A549 (cell line): ENCODE results near the gene ATRN.

ENCODE experiments used
- CHD2 ChIP-seq: fragments of 150-350 bp; IDR thresholded peaks from 2 replicates; pipeline ENCODE4 v1.6.1; 2014; ENCODE audit warnings: low read length; ENCODE audit not compliant: partially characterized antibody
- EP300 ChIP-seq, 2 experiments: fragments of >200 bp; sonication (Bioruptor Twin); formaldehyde crosslinking; IDR thresholded peaks; 2 replicates in 1 of 2; 3 replicates in 1 of 2; pipeline ENCODE4 v1.6.1; 2016 to 2017
- HDAC2 ChIP-seq: fragments of 200-600 bp; sonication (generic); IDR thresholded peaks from 2 replicates; pipeline ENCODE4 v1.6.1; 2016
- POLR2A ChIP-seq: IDR thresholded peaks from 2 replicates; pipeline ENCODE4 v1.6.1; 2012; ENCODE audit warnings: mild to moderate bottlenecking, low read length
- POLR2AphosphoS2 ChIP-seq: conservative IDR thresholded peaks from 2 replicates; pipeline ENCODE4 v1.6.1; 2012; ENCODE audit warnings: low read length, improper control_type of control experiment, inconsistent platforms
- RARB ChIP-seq: fragments of 250-450 bp; sonication (Bioruptor Pico); IDR thresholded peaks from 2 replicates; pipeline ENCODE4 v1.8.0; 2021; ENCODE audit warnings: mild to moderate bottlenecking, moderate library complexity
- RCOR1 ChIP-seq: fragments of 150-350 bp; IDR thresholded peaks from 2 replicates; pipeline ENCODE4 v1.6.1; 2014; ENCODE audit warnings: antibody characterized with exemption, low read length, low read depth
- TF ChIP-seq, protein P1 (sequence below): fragments of >200 bp; sonication (Bioruptor Twin); formaldehyde crosslinking; IDR thresholded peaks from 3 replicates; pipeline ENCODE4 v1.5.1; 2016
- TF ChIP-seq, protein P2 (sequence below): IDR thresholded peaks from 2 replicates; pipeline ENCODE4 v1.6.1; 2012
- TF ChIP-seq, protein P3 (sequence below): fragments of 200-600 bp; sonication (generic); IDR thresholded peaks from 2 replicates; pipeline ENCODE4 v1.6.1; 2016; ENCODE audit warnings: antibody characterized with exemption, mild to moderate bottlenecking, moderate library complexity
- TF ChIP-seq, protein P4 (sequence below): fragments of 250-450 bp; sonication (Bioruptor Pico); IDR thresholded peaks from 2 replicates; pipeline ENCODE4 v1.5.0; 2021; ENCODE audit warnings: mild to moderate bottlenecking, moderate library complexity, borderline replicate concordance

DNA sequence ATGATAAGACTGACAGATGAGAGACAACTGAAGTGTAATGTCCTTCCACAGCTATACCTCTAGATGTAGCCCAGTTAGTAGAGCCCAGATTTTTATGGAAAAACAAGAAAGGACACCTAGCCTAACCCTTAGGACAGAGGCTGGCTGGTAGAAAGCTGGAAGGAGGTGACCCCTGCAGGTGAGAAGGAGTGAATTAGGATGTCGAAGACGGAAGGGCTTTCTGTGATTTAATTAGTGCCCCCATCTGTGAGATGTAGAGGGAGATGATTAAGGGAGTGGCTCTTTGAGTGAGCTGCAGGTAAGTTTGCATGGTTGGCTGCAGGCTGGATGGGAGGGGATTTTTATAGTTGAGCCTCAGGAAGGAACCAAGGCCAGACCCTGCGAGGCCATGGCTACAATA lies 109.6 kb downstream of the ATRN start:
- TF ChIP-seq, protein P1, sequence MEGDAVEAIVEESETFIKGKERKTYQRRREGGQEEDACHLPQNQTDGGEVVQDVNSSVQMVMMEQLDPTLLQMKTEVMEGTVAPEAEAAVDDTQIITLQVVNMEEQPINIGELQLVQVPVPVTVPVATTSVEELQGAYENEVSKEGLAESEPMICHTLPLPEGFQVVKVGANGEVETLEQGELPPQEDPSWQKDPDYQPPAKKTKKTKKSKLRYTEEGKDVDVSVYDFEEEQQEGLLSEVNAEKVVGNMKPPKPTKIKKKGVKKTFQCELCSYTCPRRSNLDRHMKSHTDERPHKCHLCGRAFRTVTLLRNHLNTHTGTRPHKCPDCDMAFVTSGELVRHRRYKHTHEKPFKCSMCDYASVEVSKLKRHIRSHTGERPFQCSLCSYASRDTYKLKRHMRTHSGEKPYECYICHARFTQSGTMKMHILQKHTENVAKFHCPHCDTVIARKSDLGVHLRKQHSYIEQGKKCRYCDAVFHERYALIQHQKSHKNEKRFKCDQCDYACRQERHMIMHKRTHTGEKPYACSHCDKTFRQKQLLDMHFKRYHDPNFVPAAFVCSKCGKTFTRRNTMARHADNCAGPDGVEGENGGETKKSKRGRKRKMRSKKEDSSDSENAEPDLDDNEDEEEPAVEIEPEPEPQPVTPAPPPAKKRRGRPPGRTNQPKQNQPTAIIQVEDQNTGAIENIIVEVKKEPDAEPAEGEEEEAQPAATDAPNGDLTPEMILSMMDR = no peak
- TF ChIP-seq CHD2 (no peak), POLR2AphosphoS2 (no peak), POLR2A (no peak), RCOR1 (no peak), RARB (CRISPR knock-in tag) (no peak), HDAC2 (no peak), EP300 (IDR thresholded peaks at IDR 0.05) (no peak)
- TF ChIP-seq, protein P2, sequence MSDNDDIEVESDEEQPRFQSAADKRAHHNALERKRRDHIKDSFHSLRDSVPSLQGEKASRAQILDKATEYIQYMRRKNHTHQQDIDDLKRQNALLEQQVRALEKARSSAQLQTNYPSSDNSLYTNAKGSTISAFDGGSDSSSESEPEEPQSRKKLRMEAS = no peak
- TF ChIP-seq, protein P3, sequence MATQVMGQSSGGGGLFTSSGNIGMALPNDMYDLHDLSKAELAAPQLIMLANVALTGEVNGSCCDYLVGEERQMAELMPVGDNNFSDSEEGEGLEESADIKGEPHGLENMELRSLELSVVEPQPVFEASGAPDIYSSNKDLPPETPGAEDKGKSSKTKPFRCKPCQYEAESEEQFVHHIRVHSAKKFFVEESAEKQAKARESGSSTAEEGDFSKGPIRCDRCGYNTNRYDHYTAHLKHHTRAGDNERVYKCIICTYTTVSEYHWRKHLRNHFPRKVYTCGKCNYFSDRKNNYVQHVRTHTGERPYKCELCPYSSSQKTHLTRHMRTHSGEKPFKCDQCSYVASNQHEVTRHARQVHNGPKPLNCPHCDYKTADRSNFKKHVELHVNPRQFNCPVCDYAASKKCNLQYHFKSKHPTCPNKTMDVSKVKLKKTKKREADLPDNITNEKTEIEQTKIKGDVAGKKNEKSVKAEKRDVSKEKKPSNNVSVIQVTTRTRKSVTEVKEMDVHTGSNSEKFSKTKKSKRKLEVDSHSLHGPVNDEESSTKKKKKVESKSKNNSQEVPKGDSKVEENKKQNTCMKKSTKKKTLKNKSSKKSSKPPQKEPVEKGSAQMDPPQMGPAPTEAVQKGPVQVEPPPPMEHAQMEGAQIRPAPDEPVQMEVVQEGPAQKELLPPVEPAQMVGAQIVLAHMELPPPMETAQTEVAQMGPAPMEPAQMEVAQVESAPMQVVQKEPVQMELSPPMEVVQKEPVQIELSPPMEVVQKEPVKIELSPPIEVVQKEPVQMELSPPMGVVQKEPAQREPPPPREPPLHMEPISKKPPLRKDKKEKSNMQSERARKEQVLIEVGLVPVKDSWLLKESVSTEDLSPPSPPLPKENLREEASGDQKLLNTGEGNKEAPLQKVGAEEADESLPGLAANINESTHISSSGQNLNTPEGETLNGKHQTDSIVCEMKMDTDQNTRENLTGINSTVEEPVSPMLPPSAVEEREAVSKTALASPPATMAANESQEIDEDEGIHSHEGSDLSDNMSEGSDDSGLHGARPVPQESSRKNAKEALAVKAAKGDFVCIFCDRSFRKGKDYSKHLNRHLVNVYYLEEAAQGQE = no peak
- TF ChIP-seq, protein P4, sequence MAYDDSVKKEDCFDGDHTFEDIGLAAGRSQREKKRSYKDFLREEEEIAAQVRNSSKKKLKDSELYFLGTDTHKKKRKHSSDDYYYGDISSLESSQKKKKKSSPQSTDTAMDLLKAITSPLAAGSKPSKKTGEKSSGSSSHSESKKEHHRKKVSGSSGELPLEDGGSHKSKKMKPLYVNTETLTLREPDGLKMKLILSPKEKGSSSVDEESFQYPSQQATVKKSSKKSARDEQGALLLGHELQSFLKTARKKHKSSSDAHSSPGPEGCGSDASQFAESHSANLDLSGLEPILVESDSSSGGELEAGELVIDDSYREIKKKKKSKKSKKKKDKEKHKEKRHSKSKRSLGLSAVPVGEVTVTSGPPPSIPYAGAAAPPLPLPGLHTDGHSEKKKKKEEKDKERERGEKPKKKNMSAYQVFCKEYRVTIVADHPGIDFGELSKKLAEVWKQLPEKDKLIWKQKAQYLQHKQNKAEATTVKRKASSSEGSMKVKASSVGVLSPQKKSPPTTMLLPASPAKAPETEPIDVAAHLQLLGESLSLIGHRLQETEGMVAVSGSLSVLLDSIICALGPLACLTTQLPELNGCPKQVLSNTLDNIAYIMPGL (CRISPR knock-in tag) = no peak
